Central memory CD8-positive, alpha-beta T cell (primary cell): ENCODE measurements around the gene LHB.
"Not testable (repeated sequence)": the region's sequence is repeated elsewhere in the genome, so short reads cannot be mapped to it uniquely, and the experiment has no call there.

ENCODE experiments used
- ATAC-seq: fragments of 150-1000 bp; cut with Tn5 transposase; replicated peaks from 2 replicates; pipeline ENCODE4 v1.10.0; 2022; ENCODE audit warnings: mild to moderate bottlenecking, moderate FRiP score, moderate number of reproducible peaks; ENCODE audit not compliant: poor library complexity, severe bottlenecking; ENCODE audit errors: extremely low read depth
- DNase-seq, 2 donors: peaks; one replicate each; pipeline ENCODE4 v3.0.0; 2021; ENCODE audit warnings: low spot score in 2 of 2
- H3K27ac Mint-ChIP-seq: one replicate; pipeline ENCODE4 v1.8.0; 2022; ENCODE audit warnings: low read depth, mild to moderate bottlenecking, moderate library complexity, mixed read lengths
- H3K27me3 Mint-ChIP-seq: one replicate; pipeline ENCODE4 v1.8.0; 2022; ENCODE audit warnings: mixed read lengths
- H3K36me3 Mint-ChIP-seq: one replicate; pipeline ENCODE4 v1.8.0; 2022; ENCODE audit warnings: mild to moderate bottlenecking, moderate library complexity, mixed read lengths; ENCODE audit not compliant: insufficient read depth
- H3K4me1 Mint-ChIP-seq: one replicate; pipeline ENCODE4 v1.8.0; 2022; ENCODE audit warnings: mixed read lengths
- H3K4me3 Mint-ChIP-seq: one replicate; pipeline ENCODE4 v1.8.0; 2022; ENCODE audit warnings: mild to moderate bottlenecking, moderate library complexity, mixed read lengths
- H3K9me3 Mint-ChIP-seq: one replicate; pipeline ENCODE4 v1.8.0; 2022; ENCODE audit warnings: mixed read lengths

Gene LHB

GRCh38 chr19:49017041-49017665 is at the start of gene LHB:
Gene LHB, minus strand, starts transcription at chr19:49017091. Its CDS starts 10 bp downstream, at chr19:49017081.
- DNase-seq (no peak), ATAC-seq (no peak)
- Mint-ChIP-seq H3K4me3 (peak within 1 kb of the TSS; percentile 85), H3K27ac (peak within 1 kb of the TSS; percentile 78), H3K4me1 (peaks cover 25% of the 10 kb centered on the region), H3K36me3 (peaks cover 8% of the 10 kb centered on the region), H3K9me3 (no peaks in the 10 kb centered on the region), H3K27me3 (no peaks in the 10 kb centered on the region)

- ATAC-seq (no peak), DNase-seq (no peak)
- Mint-ChIP-seq H3K27ac (no peak overlapping the region), H3K9me3 (no peaks in the 10 kb centered on the region), H3K36me3 (no peaks in the 10 kb centered on the region), H3K27me3 (peaks cover 64% of the 10 kb centered on the region), H3K4me1 (no peaks in the 10 kb centered on the region), H3K4me3 (no peak overlapping the region)
Observed at GRCh38 chr19:49065905-49066512, 49.1 kb upstream of the LHB start.

GRCh38 chr19:49064768-49065611 is 48.1 kb upstream of the LHB start, which contains the start of gene NTF4:
Gene NTF4, minus strand, starts transcription at chr19:49064818. Its CDS starts 2,821 bp downstream, at chr19:49061997.
- no peak for DNase-seq

GRCh38 chr19:49064029-49064629 is 47.2 kb upstream of the LHB start:
- ATAC-seq, result no peak
- no peak for DNase-seq
- Mint-ChIP-seq H3K27me3 (peaks cover 59% of the 10 kb centered on the region), H3K9me3 (no peaks in the 10 kb centered on the region), H3K4me1 (no peaks in the 10 kb centered on the region), H3K27ac (no peak overlapping the region), H3K36me3 (no peaks in the 10 kb centered on the region), H3K4me3 (no peak overlapping the region)

More at GRCh38 chr19:49064768-49065611, 48.1 kb upstream of the LHB start, which contains the start of gene NTF4:
- no peak within 1 kb of the TSS for H3K4me3 Mint-ChIP-seq
- no peaks in the 10 kb centered on the region for H3K9me3 Mint-ChIP-seq
- H3K36me3 Mint-ChIP-seq, result no peaks in the 10 kb centered on the region
- peaks cover 64% of the 10 kb centered on the region for H3K27me3 Mint-ChIP-seq
- no peak for ATAC-seq
- H3K4me1 Mint-ChIP-seq, result no peaks in the 10 kb centered on the region
- H3K27ac Mint-ChIP-seq, result no peak within 1 kb of the TSS

- Mint-ChIP-seq H3K36me3 (no peaks in the 10 kb centered on the region), H3K4me1 (peaks cover 17% of the 10 kb centered on the region), H3K27ac (no peak overlapping the region), H3K27me3 (peaks cover 65% of the 10 kb centered on the region), H3K4me3 (no peak overlapping the region), H3K9me3 (no peaks in the 10 kb centered on the region)
- ATAC-seq (no peak), DNase-seq (no peak)
Observed at GRCh38 chr19:49061445-49061844, 44.6 kb upstream of the LHB start.

GRCh38 chr19:49061000-49061399 is 44.1 kb upstream of the LHB start:
- ATAC-seq, result no peak
- Mint-ChIP-seq H3K27me3 (peaks cover 63% of the 10 kb centered on the region), H3K27ac (no peak overlapping the region), H3K36me3 (no peaks in the 10 kb centered on the region), H3K4me3 (no peak overlapping the region), H3K4me1 (peaks cover 21% of the 10 kb centered on the region), H3K9me3 (no peaks in the 10 kb centered on the region)
- DNase-seq, result no peak

- no peak overlapping the region for H3K4me3 Mint-ChIP-seq
- H3K27me3 Mint-ChIP-seq, result peaks cover 52% of the 10 kb centered on the region
Observed at GRCh38 chr19:49059053-49059452, 42.2 kb upstream of the LHB start.

GRCh38 chr19:49058562-49058961 is 41.7 kb upstream of the LHB start:
- Mint-ChIP-seq H3K27me3 (peaks cover 52% of the 10 kb centered on the region), H3K9me3 (no peaks in the 10 kb centered on the region), H3K4me1 (peaks cover 22% of the 10 kb centered on the region), H3K27ac (no peak overlapping the region), H3K4me3 (peak overlapping the region; percentile 79), H3K36me3 (peaks cover 1% of the 10 kb centered on the region)
- no peak for DNase-seq
- no peak for ATAC-seq

More at GRCh38 chr19:49059053-49059452, 42.2 kb upstream of the LHB start:
- H3K27ac Mint-ChIP-seq, result no peak overlapping the region
- DNase-seq, result no peak
- H3K4me1 Mint-ChIP-seq, result peaks cover 22% of the 10 kb centered on the region
- no peaks in the 10 kb centered on the region for H3K9me3 Mint-ChIP-seq
- no peaks in the 10 kb centered on the region for H3K36me3 Mint-ChIP-seq
- ATAC-seq, result no peak

- H3K27me3 Mint-ChIP-seq, result peaks cover 52% of the 10 kb centered on the region
- H3K4me3 Mint-ChIP-seq, result peak within 1 kb of the TSS; percentile 79
- peak within 1 kb of the TSS; percentile 23 for H3K27ac Mint-ChIP-seq
- DNase-seq, result no peak
- no peaks in the 10 kb centered on the region for H3K9me3 Mint-ChIP-seq
- peaks cover 1% of the 10 kb centered on the region for H3K36me3 Mint-ChIP-seq
- peaks cover 22% of the 10 kb centered on the region for H3K4me1 Mint-ChIP-seq
- peak; percentile 50 for ATAC-seq
Observed at GRCh38 chr19:49057636-49058234, 40.8 kb upstream of the LHB start, which contains the start of gene CGB7. Gene CGB7, minus strand, starts transcription at chr19:49057749. Its CDS starts 2,374 bp downstream, at chr19:49055375.

GRCh38 chr19:49056902-49057596 is 40.2 kb upstream of the LHB start:
- not testable (repeated sequence) for H3K9me3 Mint-ChIP-seq, H3K36me3 Mint-ChIP-seq, ATAC-seq, DNase-seq
- peak overlapping the region; percentile 23 for H3K27ac Mint-ChIP-seq
- H3K27me3 Mint-ChIP-seq, result peaks cover 52% of the 10 kb centered on the region
- H3K4me1 Mint-ChIP-seq, result peaks cover 22% of the 10 kb centered on the region
- peak overlapping the region; percentile 79 for H3K4me3 Mint-ChIP-seq

GRCh38 chr19:49056101-49056901 is 39.4 kb upstream of the LHB start:
- Mint-ChIP-seq H3K9me3 (no peaks in the 10 kb centered on the region), H3K27me3 (peaks cover 46% of the 10 kb centered on the region), H3K27ac (no peak overlapping the region), H3K4me3 (peak overlapping the region; percentile 79), H3K36me3 (peaks cover 1% of the 10 kb centered on the region), H3K4me1 (peaks cover 22% of the 10 kb centered on the region)
- peak; percentile 23 to 42 for DNase-seq
- no peak for ATAC-seq
